GM23338 (cell line): ENCODE data around the gene CLEC4G.

Experiments used
- EZH2 ChIP-seq: fragments of 200-600 bp; sonication (generic); IDR thresholded peaks from one replicate; pipeline ENCODE4 v1.8.0; 2017; ENCODE audit warnings: antibody characterized with exemption, mild to moderate bottlenecking, low read depth; ENCODE audit not compliant: unreplicated experiment
- REST ChIP-seq: IDR thresholded peaks from one replicate; pipeline ENCODE4 v1.6.1; 2018; ENCODE audit warnings: antibody characterized with exemption; ENCODE audit not compliant: unreplicated experiment
- ZNF114 ChIP-seq: fragments of 250-450 bp; sonication (Bioruptor Pico); IDR thresholded peaks from 2 replicates; pipeline ENCODE4 v1.5.0; 2020; ENCODE audit warnings: mild to moderate bottlenecking, moderate library complexity
- TF ChIP-seq, protein P1 (sequence below), 2 experiments: fragments of 200-600 bp in 1 of 2; sonication (generic) in 1 of 2; conservative IDR thresholded peaks; 2 replicates each; pipeline versions ENCODE4 v1.5.1 to v1.6.1; 2016 to 2017; ENCODE audit warnings: antibody characterized with exemption in 2 of 2, low read depth in 2 of 2, mild to moderate bottlenecking in 2 of 2, moderate library complexity in 1 of 2

GRCh38 chr19:7759156-7759555, 27.2 kb upstream of the CLEC4G start:
- TF ChIP-seq, protein P1, sequence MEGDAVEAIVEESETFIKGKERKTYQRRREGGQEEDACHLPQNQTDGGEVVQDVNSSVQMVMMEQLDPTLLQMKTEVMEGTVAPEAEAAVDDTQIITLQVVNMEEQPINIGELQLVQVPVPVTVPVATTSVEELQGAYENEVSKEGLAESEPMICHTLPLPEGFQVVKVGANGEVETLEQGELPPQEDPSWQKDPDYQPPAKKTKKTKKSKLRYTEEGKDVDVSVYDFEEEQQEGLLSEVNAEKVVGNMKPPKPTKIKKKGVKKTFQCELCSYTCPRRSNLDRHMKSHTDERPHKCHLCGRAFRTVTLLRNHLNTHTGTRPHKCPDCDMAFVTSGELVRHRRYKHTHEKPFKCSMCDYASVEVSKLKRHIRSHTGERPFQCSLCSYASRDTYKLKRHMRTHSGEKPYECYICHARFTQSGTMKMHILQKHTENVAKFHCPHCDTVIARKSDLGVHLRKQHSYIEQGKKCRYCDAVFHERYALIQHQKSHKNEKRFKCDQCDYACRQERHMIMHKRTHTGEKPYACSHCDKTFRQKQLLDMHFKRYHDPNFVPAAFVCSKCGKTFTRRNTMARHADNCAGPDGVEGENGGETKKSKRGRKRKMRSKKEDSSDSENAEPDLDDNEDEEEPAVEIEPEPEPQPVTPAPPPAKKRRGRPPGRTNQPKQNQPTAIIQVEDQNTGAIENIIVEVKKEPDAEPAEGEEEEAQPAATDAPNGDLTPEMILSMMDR (conservative IDR thresholded peaks at IDR 0.05; ENCODE audit: low read depth in 2 of 2): no peak
- no peak for TF ChIP-seq EZH2
- no peak for TF ChIP-seq ZNF114 (CRISPR knock-in tag)
- no peak for TF ChIP-seq REST
